Esophagus squamous epithelium (tissue), 4 donors: Measurements from ENCODE around the gene AKAP10.

Source experiments
- POLR2A ChIP-seq, 4 donors: fragments of 450-650 bp; IDR thresholded peaks; one replicate each; pipeline ENCODE4 v1.6.1; 2017; ENCODE audit warnings: antibody characterized with exemption in 4 of 4, mild to moderate bottlenecking in 4 of 4, moderate library complexity in 3 of 4
- TF ChIP-seq, protein P1 (sequence below), 6 experiments: fragments of 450-650 bp in 4 of 6; fragments of 200-600 bp in 2 of 6; sonication (generic) in 2 of 6; IDR thresholded peaks; one replicate each; pipeline ENCODE4 v1.5.1; 2016 to 2019; ENCODE audit warnings: antibody characterized with exemption in 6 of 6, mild to moderate bottlenecking in 4 of 6, moderate library complexity in 4 of 6

DNA sequence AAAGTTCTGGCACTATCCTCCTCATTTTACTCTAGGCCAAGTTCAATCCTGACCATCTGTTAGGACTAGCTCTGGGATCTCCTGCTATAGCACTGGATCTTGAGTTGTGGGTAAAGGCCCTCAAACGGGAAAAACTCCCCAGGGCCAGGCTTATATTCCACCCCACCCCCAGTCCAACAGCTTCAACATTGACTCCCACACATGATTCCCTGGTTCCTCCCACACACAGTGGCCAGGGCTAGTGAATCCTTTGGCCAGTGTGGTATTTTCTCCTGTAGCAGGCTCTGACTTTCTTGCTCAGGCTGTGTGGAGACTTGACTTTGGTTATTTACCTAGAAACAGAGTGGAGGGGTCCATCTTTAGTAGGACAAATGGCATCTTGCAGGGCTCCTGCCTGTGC is 10.3 kb upstream of the AKAP10 start:
- TF ChIP-seq, protein P1, sequence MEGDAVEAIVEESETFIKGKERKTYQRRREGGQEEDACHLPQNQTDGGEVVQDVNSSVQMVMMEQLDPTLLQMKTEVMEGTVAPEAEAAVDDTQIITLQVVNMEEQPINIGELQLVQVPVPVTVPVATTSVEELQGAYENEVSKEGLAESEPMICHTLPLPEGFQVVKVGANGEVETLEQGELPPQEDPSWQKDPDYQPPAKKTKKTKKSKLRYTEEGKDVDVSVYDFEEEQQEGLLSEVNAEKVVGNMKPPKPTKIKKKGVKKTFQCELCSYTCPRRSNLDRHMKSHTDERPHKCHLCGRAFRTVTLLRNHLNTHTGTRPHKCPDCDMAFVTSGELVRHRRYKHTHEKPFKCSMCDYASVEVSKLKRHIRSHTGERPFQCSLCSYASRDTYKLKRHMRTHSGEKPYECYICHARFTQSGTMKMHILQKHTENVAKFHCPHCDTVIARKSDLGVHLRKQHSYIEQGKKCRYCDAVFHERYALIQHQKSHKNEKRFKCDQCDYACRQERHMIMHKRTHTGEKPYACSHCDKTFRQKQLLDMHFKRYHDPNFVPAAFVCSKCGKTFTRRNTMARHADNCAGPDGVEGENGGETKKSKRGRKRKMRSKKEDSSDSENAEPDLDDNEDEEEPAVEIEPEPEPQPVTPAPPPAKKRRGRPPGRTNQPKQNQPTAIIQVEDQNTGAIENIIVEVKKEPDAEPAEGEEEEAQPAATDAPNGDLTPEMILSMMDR (IDR thresholded peaks at IDR 0.05), result no peak
- no peak for TF ChIP-seq POLR2A (IDR thresholded peaks at IDR 0.05)
